Measurements from ENCODE around the gene CCBE1. TPM values are rescaled to one million over a fixed set of nuclear protein-coding genes. Genes with fewer than 3 reads are reported as not detected.

Gene CCBE1
- total RNA-seq, 1 donor from 2014 or later = under 0.01 TPM

DNA sequence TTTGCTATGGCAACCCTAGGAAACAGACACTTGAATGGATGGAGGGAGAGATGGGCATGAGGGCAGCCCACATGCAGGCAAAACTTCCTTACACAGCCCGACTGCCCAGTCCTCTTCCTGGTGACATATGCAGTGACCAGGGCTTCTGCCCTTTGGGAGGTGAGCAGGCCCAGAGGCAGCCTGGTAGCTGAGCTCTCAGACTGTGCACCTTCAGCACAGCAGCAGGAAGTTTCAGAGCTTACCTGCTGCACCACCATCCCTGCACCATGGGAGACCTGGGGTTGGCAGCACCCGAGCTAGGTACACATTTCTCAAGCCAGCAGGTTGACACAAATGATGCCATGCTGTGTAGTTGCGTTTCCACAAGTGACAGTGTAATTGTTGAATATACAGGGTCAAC, 240.6 kb downstream of the CCBE1 start:
- DNase-seq (ENCODE audit: low read depth in 2 of 2) = no peak

DNA sequence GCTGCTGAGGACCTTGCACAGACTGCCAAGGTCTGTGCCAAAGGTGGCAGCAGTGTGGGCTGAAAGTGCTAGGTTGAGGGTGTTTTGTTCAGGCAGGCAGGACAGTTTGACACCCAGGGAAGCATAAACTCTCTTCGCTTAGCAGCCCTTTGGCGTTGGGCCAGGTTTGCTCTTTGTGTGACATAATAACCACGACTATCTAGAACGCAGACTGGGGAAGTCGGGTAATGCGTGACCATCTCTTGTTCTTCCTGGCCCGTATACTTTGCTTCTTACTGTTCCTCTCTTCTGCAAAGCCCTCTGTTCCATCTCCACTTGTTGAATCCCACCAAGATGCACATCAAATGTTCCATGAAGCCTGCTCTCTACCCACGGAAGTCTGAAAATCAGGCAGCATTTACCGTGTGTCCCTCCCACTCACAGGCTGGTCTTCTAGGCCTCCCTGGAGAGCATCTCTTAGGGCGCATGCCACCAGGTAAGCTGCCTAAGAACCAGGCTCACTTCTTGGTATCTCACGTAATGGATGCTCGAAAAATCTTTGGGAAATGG, 241.4 kb downstream of the CCBE1 start:
- DNase-seq (ENCODE audit: low read depth in 2 of 2) = peak in 1 of 2 donors; percentile 59

DNA sequence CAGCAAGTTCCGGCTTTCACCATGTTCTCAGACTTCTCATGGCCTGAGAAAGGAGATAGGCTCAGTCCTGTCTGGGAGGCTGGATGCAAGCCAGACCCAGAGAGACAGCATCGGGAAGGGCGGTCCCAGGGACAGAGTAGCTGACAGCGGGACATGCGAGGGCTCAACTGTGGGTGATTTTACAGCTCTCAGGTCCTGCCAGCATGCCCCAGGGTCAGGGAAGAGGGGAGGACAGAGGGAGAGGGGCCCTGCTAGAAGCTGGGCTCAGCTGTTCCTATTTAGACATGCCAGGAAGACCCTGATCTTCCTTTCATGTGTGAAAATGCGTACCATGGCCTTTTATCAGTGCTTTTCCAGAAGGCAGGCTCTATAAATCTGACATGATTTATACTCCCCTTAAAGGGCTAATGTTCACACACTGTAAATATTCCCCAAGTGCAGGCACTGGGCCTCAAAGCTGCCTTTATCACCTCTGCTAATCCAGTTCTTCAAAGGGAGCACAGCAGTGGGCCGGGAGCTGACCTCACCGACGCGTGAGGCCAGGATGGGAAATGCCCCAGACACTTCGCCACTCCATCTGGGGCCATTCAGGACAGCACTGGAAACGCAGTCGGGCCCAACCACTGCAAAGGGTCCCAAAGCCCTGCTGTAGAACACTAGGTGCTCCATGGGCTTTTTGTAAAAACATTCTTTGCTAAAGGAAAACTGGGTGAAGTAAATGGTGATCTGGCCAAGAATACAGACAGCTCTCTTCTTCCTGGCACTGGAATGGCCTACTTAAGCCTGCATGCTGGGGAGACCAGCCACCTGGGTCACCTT, 242.1 kb downstream of the CCBE1 start:
- peak in 1 of 2 donors; percentile 20 for DNase-seq (ENCODE audit: low read depth in 2 of 2)

DNA sequence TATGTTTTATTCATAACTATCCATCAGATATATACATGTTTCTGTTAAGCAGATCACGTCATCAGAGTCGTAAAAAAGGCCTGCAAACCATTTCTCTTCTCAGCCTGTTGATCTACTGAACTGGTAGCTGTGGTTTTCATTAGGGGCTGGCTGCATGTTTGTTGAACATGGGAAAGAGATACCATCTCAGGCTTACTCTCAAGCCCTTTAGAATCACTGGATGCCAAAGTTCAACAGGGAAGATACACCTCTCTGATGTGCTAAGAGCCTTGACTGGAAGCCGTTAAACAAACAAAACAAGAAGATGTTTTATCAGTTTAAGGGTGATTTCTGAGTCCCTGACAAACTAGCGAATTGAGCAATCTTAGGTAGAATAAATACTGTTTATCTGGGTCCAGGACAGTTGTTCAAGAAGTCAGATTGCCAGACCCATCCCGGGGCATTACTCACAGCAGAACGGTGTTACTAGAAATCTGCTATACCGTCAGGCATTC, 243.7 kb downstream of the CCBE1 start:
- DNase-seq (ENCODE audit: low read depth in 2 of 2) = no peak

DNA sequence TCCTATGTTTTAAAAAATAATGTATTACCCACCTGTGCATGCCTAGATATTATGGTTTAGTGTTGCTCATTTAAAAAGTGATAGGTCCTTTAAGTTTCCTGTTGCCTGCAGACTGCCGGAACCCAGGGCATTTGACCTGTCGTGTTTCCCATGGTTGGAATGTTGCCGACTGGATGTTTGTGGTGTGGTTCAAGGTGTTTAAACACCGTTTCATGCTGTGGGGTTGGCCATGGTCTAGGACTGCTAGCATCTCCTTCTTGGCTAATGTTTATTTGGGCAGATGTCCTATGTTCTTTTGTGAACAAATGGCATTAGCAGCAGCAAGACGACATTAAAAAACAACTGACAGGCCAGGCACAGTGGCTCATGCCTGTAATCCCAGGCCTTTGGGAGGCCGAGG, 245.3 kb downstream of the CCBE1 start:
- no peak for DNase-seq (ENCODE audit: low read depth in 2 of 2)

DNA sequence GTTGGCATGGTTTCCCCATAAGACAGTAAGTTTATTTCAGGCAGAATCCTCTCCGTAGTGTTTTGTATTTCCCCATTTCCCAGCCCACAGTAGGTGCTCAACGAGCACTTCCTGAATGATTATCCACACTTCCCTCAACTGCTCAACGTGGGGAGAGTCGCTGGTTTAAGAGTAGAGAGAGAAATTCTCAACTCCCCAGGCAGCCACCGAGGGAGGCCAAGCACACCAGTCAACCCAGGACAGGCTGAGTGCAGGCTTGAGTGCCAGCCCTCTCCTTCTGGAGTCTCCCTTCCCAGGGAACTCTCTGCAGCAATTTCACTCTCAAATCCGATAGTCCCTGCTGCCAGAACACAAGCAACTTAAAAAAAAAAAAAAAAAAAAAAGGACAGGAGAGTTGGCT, 246.2 kb downstream of the CCBE1 start:
- no peak for DNase-seq (ENCODE audit: low read depth in 2 of 2)

DNA sequence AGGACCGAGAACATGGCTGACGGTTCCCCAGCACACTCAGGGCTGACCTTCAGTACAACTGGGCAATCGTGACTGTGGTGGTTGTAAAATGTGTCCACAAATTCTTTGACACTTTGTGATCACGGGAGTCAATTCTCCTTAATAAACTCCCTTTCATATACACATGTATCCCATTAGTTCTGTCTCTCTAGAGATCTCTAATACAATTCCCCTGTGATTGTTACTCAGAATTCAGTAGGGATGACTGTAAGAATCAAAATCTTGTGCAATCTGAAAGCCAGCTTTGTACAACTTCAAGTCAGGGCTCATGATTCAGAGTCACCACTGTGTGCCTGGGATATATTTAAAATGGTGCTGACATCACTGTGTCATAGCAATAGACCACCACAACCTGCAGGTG, 248.7 kb downstream of the CCBE1 start:
- no peak for DNase-seq (ENCODE audit: low read depth in 2 of 2)

DNA sequence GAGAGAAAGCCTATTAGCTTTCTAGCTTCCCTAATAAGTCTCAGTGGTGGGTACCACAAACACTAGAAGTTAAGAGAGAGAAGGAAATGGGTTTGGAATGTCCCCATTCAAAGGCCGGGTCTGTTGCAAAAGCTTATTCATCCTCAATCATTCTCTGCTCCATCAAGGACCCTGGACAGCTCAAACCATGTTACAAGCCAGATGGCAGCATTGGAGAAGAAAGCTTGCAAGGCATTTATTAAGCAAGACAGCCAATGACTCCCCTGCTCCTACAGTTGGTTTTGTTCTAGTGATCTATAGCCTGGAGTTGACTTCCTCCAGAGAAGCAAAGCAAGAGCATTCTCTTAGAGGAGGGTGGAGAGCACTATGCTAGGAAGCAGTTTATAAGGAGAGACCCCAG, 251.2 kb downstream of the CCBE1 start:
- DNase-seq (ENCODE audit: low read depth in 2 of 2) = peak; percentile 12 to 58

DNA sequence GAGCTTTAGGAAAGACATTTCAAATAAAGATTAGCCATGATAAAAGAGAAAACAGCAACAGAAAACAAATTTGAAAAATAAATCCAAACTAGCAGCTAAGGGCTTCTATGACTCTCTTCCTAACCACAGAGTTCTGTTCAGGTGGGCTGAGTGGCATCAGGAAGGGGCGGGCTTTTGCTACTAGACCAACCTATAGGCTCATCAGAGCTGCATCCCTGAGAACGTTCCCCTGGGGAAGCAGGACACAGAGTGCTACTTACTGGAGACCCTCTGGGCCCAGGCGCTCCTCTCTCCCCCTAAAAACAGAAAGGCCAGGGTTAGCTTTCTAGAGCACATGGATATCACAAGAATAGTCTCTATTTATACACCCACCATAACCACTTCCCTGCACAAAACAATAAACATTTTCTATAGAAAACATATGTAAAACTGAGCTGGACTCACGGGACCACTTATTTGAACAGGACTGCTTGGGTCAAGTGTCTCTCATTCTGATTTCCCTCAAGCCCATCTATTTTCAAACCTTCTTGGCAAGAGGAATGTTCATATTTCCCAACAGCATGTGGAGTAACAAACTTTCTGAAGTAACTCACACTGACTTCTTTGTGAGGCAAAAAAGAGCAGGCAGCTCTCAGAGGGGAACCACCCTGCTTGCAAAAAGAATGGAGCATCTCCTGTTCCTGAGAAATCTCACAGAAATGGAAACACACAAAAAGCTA, 259.2 kb downstream of the CCBE1 start:
- DNase-seq (ENCODE audit: low read depth in 2 of 2) = no peak

DNA sequence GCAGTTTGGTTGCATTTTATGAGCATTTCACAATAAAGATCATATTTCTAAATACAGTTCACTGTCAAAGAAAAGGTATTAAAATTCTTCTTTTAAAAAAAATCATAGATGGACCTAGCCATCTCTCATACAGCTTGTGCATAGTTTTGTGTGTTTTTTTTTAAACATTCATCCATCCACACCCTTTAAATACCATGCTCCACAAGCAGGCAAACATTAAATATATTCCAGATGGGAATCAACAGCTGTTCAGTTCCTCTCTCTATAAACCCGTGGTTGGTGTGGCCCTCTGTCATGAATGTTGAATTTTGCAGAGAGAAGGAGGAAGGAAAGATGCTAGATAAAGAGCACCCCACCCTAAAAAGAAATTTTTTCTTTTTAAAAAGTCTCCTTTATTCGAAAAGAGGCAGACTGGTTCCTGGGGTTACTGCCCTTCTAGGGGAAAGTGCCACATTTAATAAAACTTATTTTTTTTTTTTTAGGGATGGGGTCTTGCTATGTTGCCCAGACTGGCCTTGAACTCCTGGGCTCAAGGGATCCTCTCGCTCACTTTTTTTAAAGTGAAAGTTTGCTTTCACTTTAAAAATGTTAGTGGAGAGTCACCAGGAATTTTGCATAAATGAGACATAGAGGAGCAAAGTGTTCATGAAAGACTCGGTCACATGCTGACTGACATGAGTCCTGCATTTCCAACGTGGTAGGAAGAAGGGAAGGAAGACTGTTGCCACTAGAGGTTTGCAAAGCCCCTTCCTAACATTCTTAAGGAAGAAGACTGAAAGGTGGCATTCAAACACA, 264.2 kb downstream of the CCBE1 start:
- DNase-seq (ENCODE audit: low read depth in 2 of 2) = no peak

DNA sequence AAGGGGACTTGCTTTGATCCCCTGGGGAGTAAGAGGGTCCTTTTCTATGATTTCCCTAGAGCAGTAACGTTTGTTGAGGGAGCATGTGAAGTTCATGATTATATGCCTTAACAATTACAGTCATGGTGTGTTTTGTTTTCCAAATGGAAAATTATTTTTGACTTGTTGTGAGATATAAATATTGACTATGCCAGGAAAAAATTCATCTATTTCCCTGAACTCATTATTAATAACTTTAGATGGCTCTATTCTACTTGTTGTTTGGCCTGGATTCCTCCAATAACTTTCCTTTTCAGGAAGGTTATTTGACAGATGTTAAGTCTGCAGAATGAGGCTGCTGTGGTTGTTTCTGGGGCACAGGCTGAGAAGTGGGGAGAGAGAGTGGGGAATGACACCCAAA, 266.1 kb downstream of the CCBE1 start:
- no peak for DNase-seq (ENCODE audit: low read depth in 2 of 2)

DNA sequence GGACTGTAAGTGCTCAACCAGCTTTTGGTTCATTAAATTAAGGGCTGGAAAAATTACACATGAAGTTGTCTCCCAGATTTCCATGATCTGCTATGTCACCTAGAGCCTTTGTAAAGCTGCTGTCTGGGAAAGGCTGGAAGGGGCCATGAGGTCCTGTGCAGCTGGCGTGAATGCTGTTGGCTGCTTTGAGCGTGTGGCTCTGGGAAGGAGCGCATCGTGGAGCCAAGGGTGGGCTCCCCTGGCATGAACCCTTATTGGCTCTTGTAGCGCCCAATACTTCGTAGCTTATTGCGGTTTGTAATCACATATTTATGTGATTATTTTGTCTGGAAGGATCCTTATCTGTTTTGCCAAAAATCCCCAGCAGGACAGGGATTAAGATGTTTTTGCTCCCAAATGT, 267.6 kb downstream of the CCBE1 start:
- no peak for DNase-seq (ENCODE audit: low read depth in 2 of 2)

DNA sequence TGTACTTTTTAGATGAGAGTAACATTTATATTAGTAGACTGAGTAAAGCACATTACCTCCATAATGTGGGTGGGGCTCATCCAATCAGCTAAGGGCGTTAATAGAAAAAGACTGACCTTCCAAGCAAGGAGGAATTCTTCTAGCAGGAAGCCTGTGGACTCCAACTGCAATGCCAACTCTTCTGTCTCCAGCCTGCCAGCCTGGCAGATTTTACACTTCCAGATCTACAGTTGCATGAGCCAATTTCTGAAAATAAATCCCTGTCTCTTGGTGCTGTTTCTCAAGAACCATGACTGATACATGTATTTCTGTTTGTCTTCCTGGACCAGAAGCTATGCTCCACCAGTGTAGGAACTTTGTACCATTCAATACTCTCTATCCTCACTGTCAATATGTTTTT, 269.2 kb downstream of the CCBE1 start:
- no peak for DNase-seq (ENCODE audit: low read depth in 2 of 2)

DNA sequence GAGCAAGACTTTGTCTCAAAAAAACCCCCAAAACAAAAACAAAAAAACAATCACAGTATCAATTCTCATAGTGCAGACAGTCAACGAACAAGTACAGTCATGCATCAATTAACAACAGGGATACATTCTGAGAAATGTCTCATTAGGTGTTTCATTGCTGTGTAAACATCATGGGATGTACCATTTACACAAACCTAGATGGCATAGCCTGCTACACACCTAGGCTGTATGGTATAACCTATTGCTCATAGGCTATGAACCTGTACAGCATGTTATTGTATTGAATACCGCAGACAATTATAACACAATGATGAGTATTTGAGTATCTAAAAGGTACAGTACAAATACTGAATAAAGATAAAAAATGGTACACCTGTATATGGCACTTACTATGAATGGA, 270.4 kb downstream of the CCBE1 start:
- no peak for DNase-seq (ENCODE audit: low read depth in 2 of 2)

DNA sequence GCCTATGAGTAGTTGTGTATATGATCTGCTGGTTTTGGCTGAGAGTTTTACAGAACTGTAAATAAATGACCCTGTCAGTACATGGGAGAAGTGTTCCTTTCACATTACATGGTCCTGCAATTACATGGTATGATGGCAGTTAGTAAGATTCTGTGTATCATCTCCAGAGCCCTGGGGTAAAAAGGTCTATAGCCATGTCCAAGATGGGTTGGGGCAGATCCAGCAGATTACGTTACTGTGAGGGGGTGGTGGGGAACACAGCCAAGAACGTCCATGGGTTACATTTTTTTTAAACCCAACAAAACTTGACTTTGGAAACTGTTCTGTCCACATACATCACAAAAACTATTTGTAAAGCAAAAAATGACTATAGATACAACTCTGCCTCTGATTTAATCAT, 274.0 kb downstream of the CCBE1 start:
- no peak for DNase-seq (ENCODE audit: low read depth in 2 of 2)

DNA sequence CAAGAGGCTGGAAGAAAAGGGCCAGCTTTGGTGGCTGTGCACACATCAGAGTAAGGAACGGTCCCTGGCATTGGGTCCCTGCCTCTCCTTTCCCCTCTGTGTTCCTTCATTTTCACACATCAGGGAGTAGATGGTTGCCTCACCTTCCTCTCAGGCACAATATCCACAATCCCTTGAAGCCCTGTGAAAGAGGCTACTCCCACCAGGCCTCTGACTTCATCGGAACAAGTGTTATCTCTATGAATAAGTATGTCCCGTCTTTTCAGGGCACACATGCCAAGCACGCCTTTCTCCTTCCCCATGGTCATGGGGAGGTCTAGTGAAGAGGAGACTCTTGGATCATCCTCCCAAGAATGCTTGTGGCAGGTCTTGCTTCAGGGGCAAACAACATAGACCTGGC, 277.0 kb downstream of the CCBE1 start:
- no peak for DNase-seq (ENCODE audit: low read depth in 2 of 2)

DNA sequence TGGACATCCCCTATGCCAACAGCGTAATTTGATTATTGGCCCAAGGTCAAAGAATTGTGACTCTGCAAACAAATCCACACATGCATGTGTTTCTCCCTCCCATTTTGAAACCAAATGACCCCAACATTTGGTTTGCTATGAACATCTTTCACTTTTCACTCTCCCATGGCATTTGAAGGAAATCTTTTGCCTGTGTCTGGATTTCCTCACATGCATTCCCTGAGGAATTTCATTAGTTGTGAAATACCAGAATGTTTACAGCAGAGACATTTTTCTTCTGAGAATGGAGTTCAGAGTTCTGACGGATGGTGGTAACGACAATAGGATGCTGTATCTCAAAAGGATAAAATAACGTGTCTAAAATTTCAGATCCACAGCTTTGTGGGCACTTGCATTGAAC, 277.8 kb downstream of the CCBE1 start:
- DNase-seq (ENCODE audit: low read depth in 2 of 2) = no peak

DNA sequence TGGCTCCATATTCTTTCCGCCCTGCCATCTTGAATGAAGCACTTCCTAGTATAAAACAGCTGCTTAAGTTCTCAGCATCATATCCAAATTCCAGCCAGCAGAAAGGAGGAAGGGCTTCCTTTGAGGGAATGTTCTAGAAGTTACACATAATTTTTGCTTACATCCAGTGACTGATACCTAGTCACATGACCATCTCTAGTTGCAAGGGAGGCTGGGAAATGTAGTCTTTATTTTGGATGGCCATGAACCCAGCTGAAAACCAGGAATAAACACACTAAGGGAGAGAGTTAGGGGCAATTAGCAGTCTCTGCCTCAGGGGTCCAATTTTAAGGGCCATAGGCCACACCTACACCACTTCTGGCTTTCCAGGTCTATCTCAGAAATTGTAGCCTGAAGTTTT, 280.4 kb downstream of the CCBE1 start:
- no peak for DNase-seq (ENCODE audit: low read depth in 2 of 2)

DNA sequence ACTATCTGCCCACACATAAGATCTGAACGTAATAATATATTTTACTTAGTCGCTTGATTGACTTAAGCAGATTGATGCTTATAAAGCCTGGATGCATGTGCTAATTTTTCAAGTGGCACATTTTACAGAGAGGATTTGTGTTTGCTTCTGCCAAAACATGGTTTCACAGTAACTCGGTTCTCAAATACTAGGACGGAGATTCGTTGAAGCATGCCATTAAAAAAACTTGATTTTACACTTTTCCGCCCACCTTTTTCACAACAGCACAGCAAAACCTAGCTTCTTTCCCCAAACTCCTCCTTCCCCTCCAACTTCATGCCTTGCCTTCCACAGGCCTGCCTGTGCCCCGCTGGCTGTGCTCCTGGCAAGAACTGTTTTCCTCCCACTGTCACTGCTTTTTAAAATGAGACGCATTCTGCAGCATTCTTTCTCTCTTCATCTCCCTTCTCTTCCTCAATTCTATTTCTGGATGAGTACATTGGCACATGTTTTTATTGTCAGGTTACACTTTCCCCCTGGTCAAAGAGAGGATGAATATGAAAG, 283.0 kb downstream of the CCBE1 start:
- no peak for DNase-seq (ENCODE audit: low read depth in 2 of 2)

DNA sequence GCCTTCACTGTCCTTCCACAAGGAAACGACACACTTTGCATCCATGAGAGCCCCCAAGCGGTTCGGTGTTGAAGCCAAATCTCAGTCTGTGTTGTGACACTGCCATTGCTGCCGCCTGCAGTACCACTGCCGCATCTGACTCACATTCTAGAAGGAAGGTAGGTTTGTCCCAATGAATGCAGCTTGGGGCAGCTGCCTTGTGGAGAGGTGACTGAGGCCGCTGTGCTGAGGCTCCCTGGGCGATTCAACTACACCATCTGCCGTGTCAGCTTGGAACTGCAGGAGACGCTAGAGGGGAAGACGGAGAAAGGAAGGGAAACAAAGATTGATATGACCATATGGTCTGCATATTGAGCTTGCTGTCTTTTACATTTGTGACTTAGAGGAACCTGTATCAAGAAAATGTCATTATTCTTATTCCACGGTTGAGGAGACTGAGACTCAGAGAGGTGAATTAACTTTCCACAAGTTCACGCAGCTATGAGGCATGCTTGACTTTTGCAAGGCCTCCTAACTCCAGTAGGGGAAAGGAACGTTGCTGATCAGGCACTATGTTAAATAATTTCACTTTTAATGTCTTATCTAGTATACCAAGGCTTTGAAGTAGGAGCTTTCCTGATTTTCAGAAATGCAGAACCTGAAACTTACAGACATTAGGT, 294.7 kb downstream of the CCBE1 start:
- peak; percentile 73 to 79 for DNase-seq (ENCODE audit: low read depth in 2 of 2)

DNA sequence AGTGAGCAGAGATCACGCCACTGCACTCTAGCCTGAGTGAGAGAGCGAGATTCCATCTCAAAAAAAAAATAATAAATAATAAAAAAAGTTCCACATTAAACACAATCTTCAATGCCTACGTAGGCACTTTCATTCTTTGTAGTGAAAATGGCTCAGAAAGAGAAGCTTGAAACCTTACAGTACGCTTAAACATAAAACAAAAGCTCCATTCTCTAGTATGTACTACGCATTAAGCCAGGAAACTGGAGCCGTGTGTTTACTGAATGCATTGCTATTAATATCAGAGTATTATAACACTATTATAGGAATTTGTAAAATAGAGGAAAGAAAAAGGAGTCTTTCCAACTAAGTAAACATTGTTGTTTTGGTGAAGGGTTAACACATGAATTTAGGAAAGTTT, 296.8 kb downstream of the CCBE1 start:
- no peak for DNase-seq (ENCODE audit: low read depth in 2 of 2)

Data from lung microvascular endothelial cell (primary cell).